H4 (cell line): ENCODE data around the gene ALDOA. TPM values are rescaled to one million over a fixed set of nuclear protein-coding genes. Genes with fewer than 3 reads are reported as not detected.

Experiments used
- DNase-seq: peaks from one replicate; pipeline ENCODE4 v3.0.0-alpha.2; 2015; ENCODE audit warnings: low spot score
- total RNA-seq: library from RNA; depleted of rRNA; stranded (reverse); fragments of >200 nt; shearing (Covaris generic); gene quantifications from 2 replicates; pipeline ENCODE4 v1.2.3, GENCODE V29; 2014; rRNA removed

ALDOA gene
- total RNA-seq, 1 experiment from 2014 or later, result 1,920 TPM

DNA sequence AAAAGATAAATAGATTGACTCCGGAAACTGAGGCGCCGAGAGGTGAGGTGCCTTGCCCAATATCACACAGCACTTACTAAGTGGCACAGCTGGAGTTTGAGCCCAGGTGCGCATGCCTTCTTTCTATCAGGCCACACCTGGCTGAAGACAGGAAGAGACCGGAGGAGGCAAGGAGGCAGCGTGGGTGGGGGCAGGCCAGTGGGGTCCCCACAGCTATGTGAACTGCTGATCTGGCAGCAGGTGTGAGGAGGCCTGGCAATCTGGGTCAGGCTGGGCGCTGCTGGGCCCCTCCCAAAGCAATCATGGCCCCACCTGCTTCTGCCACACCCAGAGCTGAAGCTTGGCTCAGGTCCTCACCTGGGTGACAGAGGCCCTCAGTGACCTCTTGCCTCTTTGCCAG lies 49.7 kb downstream of the ALDOA start:
- DNase-seq, result no peak

GRCh38 chr16:30116291-30117207 lies 51.0 kb downstream of the ALDOA start:
- DNase-seq, result no peak

DNA sequence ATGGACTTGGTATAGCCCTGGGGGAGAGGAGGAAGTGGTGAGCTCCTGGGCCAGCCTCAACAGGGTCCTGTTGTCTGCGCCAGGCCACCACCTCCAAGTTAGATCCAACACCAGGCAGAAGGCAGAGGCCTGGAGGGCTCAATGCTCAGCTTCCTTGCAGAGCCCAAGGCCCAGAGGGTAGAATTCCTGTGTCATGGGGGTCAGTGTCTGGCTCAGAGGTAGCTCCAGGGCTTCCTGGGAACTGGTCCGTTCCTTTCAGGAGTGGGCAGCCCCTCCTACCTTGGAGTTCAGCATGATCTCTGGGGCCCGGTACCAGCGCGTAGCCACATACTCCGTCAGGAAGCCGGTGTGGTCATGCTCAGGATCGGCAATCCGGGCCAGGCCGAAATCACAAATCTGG lies 52.2 kb downstream of the ALDOA start:
- DNase-seq, result no peak

GRCh38 chr16:30119428-30119827 lies 53.9 kb downstream of the ALDOA start:
- no peak for DNase-seq

Other genes starting within 250 kb of the ALDOA start
- 43.4 and 46.3 TPM in 2 replicates for gene PAGR1, start 249.6 kb upstream of the ALDOA start, total RNA-seq
- gene MVP, start 245.3 kb upstream of the ALDOA start, total RNA-seq, result 83.0 and 87.2 TPM in 2 replicates
- gene CDIPT, start 202.5 kb upstream of the ALDOA start, total RNA-seq, result 52.8 and 58.4 TPM in 2 replicates
- 6.8 and 10.0 TPM in 2 replicates for gene SEZ6L2, start 166.2 kb upstream of the ALDOA start, total RNA-seq
- 3.6 and 6.9 TPM in 2 replicates for gene ASPHD1, start 165.3 kb upstream of the ALDOA start, total RNA-seq
- 3.3 and 7.4 TPM in 2 replicates for gene KCTD13, start 139.5 kb upstream of the ALDOA start, total RNA-seq
- gene TMEM219, start 103.7 kb upstream of the ALDOA start, total RNA-seq, result 60.8 and 85.4 TPM in 2 replicates
- 11.6 and 17.2 TPM in 2 replicates for gene TAOK2, start 91.9 kb upstream of the ALDOA start, total RNA-seq
- gene HIRIP3, start 70.1 kb upstream of the ALDOA start, total RNA-seq, result 18.2 and 24.8 TPM in 2 replicates
- gene INO80E, start 69.5 kb upstream of the ALDOA start, total RNA-seq, result 85.3 and 87.1 TPM in 2 replicates
- gene DOC2A, start 54.7 kb upstream of the ALDOA start, total RNA-seq, result 0.12 TPM in 1 of 2 replicates, not detected in the other
- not detected in 2 replicates for gene C16orf92, start 42.6 kb upstream of the ALDOA start, total RNA-seq
- gene TLCD3B, start 34.5 kb upstream of the ALDOA start, total RNA-seq, result 0.04 TPM in 1 of 2 replicates, not detected in the other
- gene PPP4C, start 10.2 kb downstream of the ALDOA start, total RNA-seq, result 117 and 139 TPM in 2 replicates
- not detected in 2 replicates for gene TBX6, start 26.2 kb downstream of the ALDOA start, total RNA-seq
- 4.1 and 6.7 TPM in 2 replicates for gene YPEL3, start 30.5 kb downstream of the ALDOA start, total RNA-seq
- gene GDPD3, start 47.8 kb downstream of the ALDOA start, total RNA-seq, result not detected in 2 replicates
- gene MAPK3, start 57.5 kb downstream of the ALDOA start, total RNA-seq, result 18.3 and 26.6 TPM in 2 replicates
- 7.3 and 7.9 TPM in 2 replicates for gene CORO1A, start 117.8 kb downstream of the ALDOA start, total RNA-seq
- 177 and 278 TPM in 2 replicates for gene BOLA2B, start 127.9 kb downstream of the ALDOA start, total RNA-seq
- 24.7 and 61.0 TPM in 2 replicates for gene SLX1A, start 128.1 kb downstream of the ALDOA start, total RNA-seq
- 2.3 and 4.0 TPM in 2 replicates for gene SULT1A3, start 133.5 kb downstream of the ALDOA start, total RNA-seq
- gene NPIPB13, start 182.7 kb downstream of the ALDOA start, total RNA-seq, result 0.43 and 0.46 TPM in 2 replicates